GM13977 (cell line): ENCODE results near the gene IRAK1.

Source experiments
- DNase-seq: peaks from one replicate; pipeline ENCODE4 v3.0.0; 2012; ENCODE audit warnings: low spot score
- CTCF ChIP-seq: IDR thresholded peaks from 2 replicates; pipeline ENCODE4 v1.5.1; 2012; ENCODE audit warnings: mild to moderate bottlenecking, control low read depth; ENCODE audit not compliant: insufficient read depth; ENCODE audit errors: extremely low read depth, missing control alignments
- in situ Hi-C: fragments of 300-500 bp; cut with MboI; formaldehyde crosslinking; loops from one replicate; pipeline ENCODE4 v1.12.0; 2022; ENCODE audit warnings: low sequenced_read_pairs, low pct_unique_long_range_greater_than_20kb, mixed read lengths, inconsistent platforms; ENCODE audit not compliant: unreplicated experiment

Gene IRAK1

GRCh38 chrX:153971450-153972367 is 48.0 kb downstream of the IRAK1 start, which contains the start of gene HCFC1:
TSS of gene HCFC1 (minus strand) at chrX:153971818. CDS start at chrX:153970840, 978 bp downstream.
- in situ Hi-C loops, result no loop called here
- peak; percentile 89 for DNase-seq
- TF ChIP-seq CTCF, result no peak

- no peak for TF ChIP-seq CTCF
- peak; percentile 94 for DNase-seq
- in situ Hi-C loops, result no loop called here
These were observed 48.6 kb downstream of the IRAK1 start for GRCh38 chrX:153971124-153971449.

GRCh38 chrX:153970357-153971123 is 49.2 kb downstream of the IRAK1 start:
- DNase-seq, result peak; percentile 71
- no peak for TF ChIP-seq CTCF
- in situ Hi-C loops, result no loop called here

- DNase-seq, result no peak
- in situ Hi-C loops, result no loop called here
- TF ChIP-seq CTCF, result no peak
These were observed 49.8 kb downstream of the IRAK1 start for GRCh38 chrX:153969904-153970356.

GRCh38 chrX:153969125-153969903 is 50.4 kb downstream of the IRAK1 start:
- in situ Hi-C loops, result no loop called here
- no peak for TF ChIP-seq CTCF
- DNase-seq, result no peak

GRCh38 chrX:153968754-153969124 is 51.0 kb downstream of the IRAK1 start:
- DNase-seq, result no peak
- peak; percentile 32 for TF ChIP-seq CTCF
- in situ Hi-C loops, result no loop called here
